Measurements from ENCODE around the gene ITPA. TPM values are rescaled to one million over a fixed set of nuclear protein-coding genes. Genes with fewer than 3 reads are reported as not detected.
A peak's percentile ranks its signal among the peaks of the same experiment; 100 is the strongest.

Gene ITPA
- total and polyA plus RNA-seq, 2 donors (not counting 3 experiments of a cell fraction or from before 2014, with no cell fraction given) = 43.2 to 65.0 TPM

- Histone ChIP-seq H3K4me3 (replicated peaks in 1 of 3; ENCODE audit: insufficient read depth in 1 of 3, low read depth in 1 of 3, low read length in 3 of 3) (peak overlapping the region in 2 of 3 experiments; percentile 11 to 93), H3K27ac (ENCODE audit: insufficient read depth, low read depth, low read length) (no peak overlapping the region), H3K9me3 (replicated peaks; ENCODE audit: control insufficient read depth, insufficient read depth, low read length) (no peaks in the 10 kb centered on the region), H3K36me3 (ENCODE audit: control insufficient read depth in 2 of 2, extremely low read depth in 1 of 2, insufficient read depth in 2 of 2, low read length in 2 of 2) (no peaks in the 10 kb centered on the region), H3K4me1 (ENCODE audit: control insufficient read depth, extremely low read depth, insufficient read depth, low read length) (peaks cover 6% of the 10 kb centered on the region), H3K9ac (replicated peaks; ENCODE audit: extremely low read depth, insufficient read depth, low read length) (no peak overlapping the region), H4K20me1 (replicated peaks; ENCODE audit: control insufficient read depth, extremely low read depth, insufficient read depth, low read length) (no peaks in the 10 kb centered on the region), H3K9me1 (replicated peaks; ENCODE audit: control insufficient read depth, extremely low read depth, insufficient read depth, low read length) (no peaks in the 10 kb centered on the region), H3K79me2 (ENCODE audit: control insufficient read depth, insufficient read depth, low read length) (no peaks in the 10 kb centered on the region), H3K27me3 (ENCODE audit: control insufficient read depth in 2 of 2, insufficient read depth in 2 of 2, low read length in 2 of 2) (peaks cover 11 to 17% of the 10 kb centered on the region in 2 experiments), H2AFZ (ENCODE audit: low read depth, low read length) (no peak overlapping the region), H3K4me2 (ENCODE audit: insufficient read depth, low read length) (peak overlapping the region; percentile 83)
- FAIRE-seq (no peak), DNase-seq (ENCODE audit: low read depth, low spot score) (no peak)
- ChIA-PET POLR2A (interaction anchor here (0.7 to 1.1 kb wide), 2 partner anchors 8 to 12 kb away, joined by 3 to 5 read pairs; partner anchors contain the start of genes FASTKD5 and UBOX5), CTCF (interaction anchor here (1.1 to 1.9 kb wide), 2 partner anchors 80 to 119 kb away, joined by 4 to 8 read pairs; no protein-coding TSS in a partner anchor)
- dilution Hi-C loops (cut with MboI; ENCODE audit: extremely low pct_ligation_motif_present, low sequenced_read_pairs) (no loop called here), intact Hi-C loops (cut with micrococcal nuclease) (loop anchor here (2.0 kb wide), 1 partner anchor 32 kb away; the partner anchor contains the start of gene DDRGK1)
- TF ChIP-seq JUN (IDR thresholded peaks at IDR 0.05; ENCODE audit: borderline replicate concordance, insufficient read depth, insufficient read length, low read depth) (no peak), POLR2AphosphoS5 (IDR thresholded peaks at IDR 0.05; ENCODE audit: insufficient read depth, low read depth, low read length) (no peak), FOS (IDR thresholded peaks at IDR 0.05; ENCODE audit: borderline replicate concordance, insufficient read depth, low read length) (no peak), MYC (IDR thresholded peaks at IDR 0.05; ENCODE audit: low read depth, low read length) (no peak), POLR2A (IDR thresholded peaks at IDR 0.05; ENCODE audit: low read depth, low read length) (no peak), EZH2 (IDR thresholded peaks at IDR 0.05; ENCODE audit: borderline replicate concordance, low read depth, low read length, severe bottlenecking) (no peak)
- BruUV-seq (replicated peaks) = TSS peak; percentile 19
Observed at GRCh38 chr20:3172126-3172932, 37.0 kb upstream of the ITPA start.
